Esophagus muscularis mucosa (tissue), 4 donors: Measurements from ENCODE around the gene SEC14L2. TPM values are rescaled to one million over a fixed set of nuclear protein-coding genes. Genes with fewer than 3 reads are reported as not detected.

Experiments
- DNase-seq: peaks from one replicate; pipeline ENCODE4 v3.0.0-alpha.2; 2017; ENCODE audit errors: extremely low spot score
- H3K27ac ChIP-seq, 4 donors: fragments of 200-600 bp; sonication (generic); replicated peaks in 1 of 4; 1 replicate in 3 of 4; 2 replicates in 1 of 4; pipeline ENCODE4 v1.5.1; 2016 to 2019; ENCODE audit warnings: mild to moderate bottlenecking in 1 of 4
- H3K27me3 ChIP-seq, 4 donors: fragments of 200-600 bp; sonication (generic); one replicate each; pipeline versions ENCODE4 v1.5.1 to v1.6.0; 2016 to 2019
- H3K36me3 ChIP-seq, 4 donors: fragments of 200-600 bp; sonication (generic); one replicate each; pipeline ENCODE4 v1.5.1; 2016 to 2019
- H3K4me1 ChIP-seq, 4 donors: fragments of 200-600 bp; sonication (generic); one replicate each; pipeline ENCODE4 v1.5.1; 2016 to 2019
- H3K4me3 ChIP-seq, 4 donors: fragments of 200-600 bp; sonication (generic); 1 replicate in 2 of 4; 2 replicates in 2 of 4; pipeline ENCODE4 v1.5.1; 2016 to 2019; ENCODE audit warnings: mild to moderate bottlenecking in 4 of 4, moderate library complexity in 1 of 4
- H3K9me3 ChIP-seq, 4 donors: fragments of 200-600 bp; sonication (generic); 1 replicate in 3 of 4; 2 replicates in 1 of 4; pipeline ENCODE4 v1.5.1; 2016 to 2019
- CTCF ChIP-seq, 3 experiments: fragments of 200-600 bp in 2 of 3; fragments of 450-650 bp in 1 of 3; sonication (generic) in 2 of 3; IDR thresholded peaks; one replicate each; pipeline ENCODE4 v1.5.1; 2017 to 2019; ENCODE audit warnings: antibody characterized with exemption in 3 of 3, mild to moderate bottlenecking in 2 of 3, moderate library complexity in 1 of 3
- EP300 ChIP-seq: sonication (generic); formaldehyde crosslinking; IDR thresholded peaks from one replicate; pipeline ENCODE4 v1.6.1; 2017; ENCODE audit warnings: antibody characterized with exemption
- POLR2A ChIP-seq: fragments of 450-650 bp; IDR thresholded peaks from one replicate; pipeline ENCODE4 v1.6.1; 2017; ENCODE audit warnings: antibody characterized with exemption, moderate library complexity, mild to moderate bottlenecking, low read depth
- POLR2AphosphoS5 ChIP-seq, 2 donors: sonication (generic); formaldehyde crosslinking; IDR thresholded peaks; one replicate each; pipeline ENCODE4 v1.6.1; 2017; ENCODE audit warnings: antibody characterized with exemption in 2 of 2
- WGBS: methylation state at CpG from one replicate; pipeline ENCODE4 v1.1.5; 2018; 5-methylcytosine and 5-hydroxymethylcytosine counted together
- intact Hi-C: fragments of 100-400 bp; cut with DNase I; formaldehyde crosslinking; loops from one replicate; pipeline ENCODE4 v1.15.1; 2023
- total RNA-seq, 4 donors: library from RNA; depleted of rRNA; stranded (reverse); fragments of >200 nt; gene quantifications; one replicate each; pipeline versions ENCODE4 v1.1.0 to v1.2.1, GENCODE V29; 2016

The SEC14L2 gene
- total RNA-seq: 10 to 100 TPM in 2 of 4 donors, 1 to 10 TPM in 2; 3.3 to 16.7 (median 8.5) TPM

DNA sequence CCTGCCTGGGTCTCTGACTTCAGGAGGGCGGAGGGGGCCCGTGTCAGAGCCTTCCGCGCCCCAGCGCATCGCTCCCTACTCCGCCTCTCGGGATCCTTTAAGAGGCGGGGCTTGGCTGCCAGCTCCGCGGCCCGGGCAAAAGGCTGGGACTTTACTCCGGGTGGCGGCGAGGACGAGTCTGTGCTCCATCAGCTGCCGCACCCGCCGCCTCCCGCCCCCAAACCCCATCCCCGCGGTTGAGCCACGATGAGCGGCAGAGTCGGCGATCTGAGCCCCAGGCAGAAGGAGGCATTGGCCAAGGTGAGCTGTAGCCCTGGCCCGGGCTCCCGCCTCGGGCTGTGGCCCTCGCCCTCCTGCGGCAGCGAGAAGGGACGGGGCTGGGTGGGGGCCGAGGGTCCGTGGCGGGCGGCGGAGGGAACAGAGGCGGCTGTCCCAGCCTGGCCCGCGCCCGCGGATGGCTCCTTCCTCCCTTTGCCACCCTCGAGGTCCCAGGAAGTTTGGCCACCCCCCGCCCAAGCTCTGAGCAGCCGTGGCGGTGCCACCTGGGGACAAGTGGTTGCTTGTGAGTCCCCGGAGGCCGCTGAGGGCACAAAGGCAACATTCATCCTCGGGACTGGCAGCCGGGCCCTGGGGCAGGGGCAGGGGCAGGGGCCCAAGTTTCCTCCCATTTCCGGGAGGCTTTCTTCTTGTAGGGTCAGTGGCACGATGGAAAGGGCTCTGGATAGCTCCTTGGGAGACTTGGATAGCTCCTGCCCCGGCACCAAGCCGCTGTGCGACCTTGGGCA is at the start of gene SEC14L2:
SEC14L2 (plus strand) TSS at position 148 of the 785 bp plus-strand sequence; CDS start at position 247, 99 bp downstream.
- no peaks in the 10 kb centered on the region for H3K27me3 ChIP-seq
- H3K27ac ChIP-seq: peak within 1 kb of the TSS; percentile 72 to 80 (median 78)
- peak within 1 kb of the TSS; percentile 75 to 90 (median 80) for H3K4me3 ChIP-seq
- 3% methylated on average over 8 of the region's 56 CpGs for WGBS
- peak; percentile 62 to 71 for TF ChIP-seq POLR2AphosphoS5 (IDR thresholded peaks at IDR 0.05)
- TF ChIP-seq CTCF (IDR thresholded peaks at IDR 0.05): no peak
- TF ChIP-seq POLR2A: no peak
- no peak for TF ChIP-seq EP300
- no peaks in the 10 kb centered on the region for H3K36me3 ChIP-seq
- intact Hi-C loops: no loop called here
- peaks cover 13 to 41% (median 37%) of the 10 kb centered on the region in 4 donors for H3K4me1 ChIP-seq
- no peaks in the 10 kb centered on the region for H3K9me3 ChIP-seq
- no peak for DNase-seq

- Histone ChIP-seq H3K9me3 (no peaks in the 10 kb centered on the region), H3K36me3 (peaks cover 87 to 100% (median 99%) of the 10 kb centered on the region in 4 donors), H3K4me1 (peaks cover 4 to 45% (median 39%) of the 10 kb centered on the region in 4 donors), H3K4me3 (no peak overlapping the region), H3K27me3 (no peaks in the 10 kb centered on the region), H3K27ac (no peak overlapping the region)
- TF ChIP-seq POLR2AphosphoS5 (IDR thresholded peaks at IDR 0.05) (no peak), EP300 (no peak), POLR2A (no peak), CTCF (IDR thresholded peaks at IDR 0.05) (no peak)
- intact Hi-C loops: no loop called here
- no peak for DNase-seq
- 73% methylated on average over 5 of the region's 5 CpGs for WGBS
Observed at GRCh38 chr22:30347255-30347892, 49.4 kb upstream of the SEC14L2 start.

GRCh38 chr22:30348404-30348803 is 48.4 kb upstream of the SEC14L2 start:
- Histone ChIP-seq H3K9me3 (no peaks in the 10 kb centered on the region), H3K4me1 (peaks cover 3 to 54% (median 46%) of the 10 kb centered on the region in 4 donors), H3K4me3 (no peak overlapping the region), H3K27ac (peak overlapping the region in 1 of 4 donors; percentile 1), H3K27me3 (no peaks in the 10 kb centered on the region), H3K36me3 (peaks cover 82 to 98% (median 95%) of the 10 kb centered on the region in 4 donors)
- WGBS: 78% methylated on average over 4 of the region's 4 CpGs
- no peak for DNase-seq
- intact Hi-C loops: no loop called here
- TF ChIP-seq POLR2AphosphoS5 (IDR thresholded peaks at IDR 0.05) (no peak), EP300 (no peak), CTCF (IDR thresholded peaks at IDR 0.05) (no peak), POLR2A (no peak)

- Histone ChIP-seq H3K9me3 (no peaks in the 10 kb centered on the region), H3K4me3 (no peak overlapping the region), H3K27ac (peak overlapping the region in 1 of 4 donors; percentile 1), H3K27me3 (no peaks in the 10 kb centered on the region), H3K4me1 (peaks cover 6 to 58% (median 48%) of the 10 kb centered on the region in 4 donors), H3K36me3 (peaks cover 78 to 97% (median 91%) of the 10 kb centered on the region in 4 donors)
- WGBS: 75% methylated on average over 4 of the region's 4 CpGs
- intact Hi-C loops: no loop called here
- TF ChIP-seq EP300: no peak
- no peak for TF ChIP-seq POLR2A
- no peak for TF ChIP-seq CTCF (IDR thresholded peaks at IDR 0.05)
- TF ChIP-seq POLR2AphosphoS5 (IDR thresholded peaks at IDR 0.05): no peak
- no peak for DNase-seq
Observed at GRCh38 chr22:30348809-30349208, 48.0 kb upstream of the SEC14L2 start.
